Adipose tissue (tissue), 3 donors: ENCODE results near the gene MEF2D. TPM values are rescaled to one million over a fixed set of nuclear protein-coding genes. Genes with fewer than 3 reads are reported as not detected.

Source experiments
- polyA plus RNA-seq, 3 donors: library from polyadenylated mRNA; stranded (reverse); fragments of 200-250 nt; gene quantifications; one replicate each; pipeline ENCODE4 v1.2.3, GENCODE V29; 2013
- donor health status: healthy with polysubstance abuse.
- donor health status: Bipolar disorder and iron deficiency.
- donor health status: healthy.

MEF2D gene
- polyA plus RNA-seq, 3 donors = 13.4 to 28.7 (median 17.4) TPM

Other genes with a start within 250 kb of the MEF2D start
- 10 to 100 TPM; 24.1 to 34.4 (median 28.3) TPM for gene SMG5, start 217.9 kb downstream of the MEF2D start, polyA plus RNA-seq
- 1 to 10 TPM; 1.8 to 3.1 (median 2.5) TPM for gene TMEM79, start 216.4 kb downstream of the MEF2D start, polyA plus RNA-seq
- 10 to 100 TPM; 19.3 to 41.2 (median 37.2) TPM for gene GLMP, start 205.1 kb downstream of the MEF2D start, polyA plus RNA-seq
- gene VHLL, start 201.5 kb downstream of the MEF2D start, polyA plus RNA-seq = not detected
- gene CCT3, start 162.5 kb downstream of the MEF2D start, polyA plus RNA-seq = 100 to 1,000 TPM in 2 of 3 donors, 10 to 100 TPM in 1; 96.5 to 152 (median 100) TPM
- gene TSACC, start 162.2 kb downstream of the MEF2D start, polyA plus RNA-seq = under 1 TPM; 0.18 to 0.67 (median 0.39) TPM
- under 1 TPM in 1 of 3 donors, not detected in 2; 0.08 TPM for gene RHBG, start 131.6 kb downstream of the MEF2D start, polyA plus RNA-seq
- under 1 TPM; 0.03 to 0.22 (median 0.22) TPM for gene IQGAP3, start 71.8 kb upstream of the MEF2D start, polyA plus RNA-seq
- under 1 TPM in 2 of 3 donors, not detected in 1; 0.10 to 0.17 TPM for gene TTC24, start 78.9 kb upstream of the MEF2D start, polyA plus RNA-seq
- 10 to 100 TPM; 46.5 to 65.9 (median 52.1) TPM for gene NAXE, start 91.0 kb upstream of the MEF2D start, polyA plus RNA-seq
- 10 to 100 TPM; 12.5 to 42.2 (median 29.1) TPM for gene GPATCH4, start 100.7 kb upstream of the MEF2D start, polyA plus RNA-seq
- gene HAPLN2, start 118.6 kb upstream of the MEF2D start, polyA plus RNA-seq = 1 to 10 TPM in 1 of 3 donors, under 1 TPM in 2; 0.24 to 1.6 (median 0.28) TPM
- gene BCAN, start 141.3 kb upstream of the MEF2D start, polyA plus RNA-seq = under 1 TPM; 0.06 to 0.56 (median 0.07) TPM
- 10 to 100 TPM in 2 of 3 donors, 1 to 10 TPM in 1; 3.5 to 38.3 (median 32.1) TPM for gene NES, start 176.6 kb upstream of the MEF2D start, polyA plus RNA-seq
- gene CRABP2, start 204.8 kb upstream of the MEF2D start, polyA plus RNA-seq = 10 to 100 TPM in 1 of 3 donors, 1 to 10 TPM in 1, under 1 TPM in 1; 0.45 to 31.3 (median 3.2) TPM
- gene METTL25B, start 227.7 kb upstream of the MEF2D start, polyA plus RNA-seq = 10 to 100 TPM; 22.7 to 25.4 (median 24.6) TPM
- gene ISG20L2, start 228.0 kb upstream of the MEF2D start, polyA plus RNA-seq = 10 to 100 TPM in 2 of 3 donors, 1 to 10 TPM in 1; 9.3 to 17.1 (median 15.7) TPM
- gene MRPL24, start 240.3 kb upstream of the MEF2D start, polyA plus RNA-seq = 100 to 1,000 TPM; 104 to 178 (median 151) TPM